Sigmoid colon (tissue), 7 donors: ENCODE data around the gene AGXT2. TPM values are rescaled to one million over a fixed set of nuclear protein-coding genes. Genes with fewer than 3 reads are reported as not detected.

Experiments used
- DNase-seq: peaks from one replicate; pipeline ENCODE4 v3.0.0-alpha.2; 2019
- H3K27ac ChIP-seq, 4 donors: fragments of 200-600 bp; sonication (generic); one replicate each; pipeline ENCODE4 v1.5.1; 2016 to 2019; ENCODE audit warnings: mild to moderate bottlenecking in 1 of 4
- H3K27me3 ChIP-seq, 3 donors: fragments of 200-600 bp; sonication (generic); one replicate each; pipeline ENCODE4 v1.5.1; 2019; ENCODE audit warnings: mild to moderate bottlenecking in 1 of 3
- H3K36me3 ChIP-seq, 4 donors: fragments of 200-600 bp; sonication (generic); one replicate each; pipeline ENCODE4 v1.5.1; 2016 to 2019
- H3K4me1 ChIP-seq, 4 donors: fragments of 200-600 bp; sonication (generic); one replicate each; pipeline ENCODE4 v1.5.1; 2017 to 2019
- H3K4me3 ChIP-seq, 4 donors: fragments of 200-600 bp; sonication (generic); one replicate each; pipeline ENCODE4 v1.5.1; 2017 to 2019; ENCODE audit warnings: mild to moderate bottlenecking in 2 of 4, moderate library complexity in 1 of 4
- H3K9me3 ChIP-seq, 4 donors: fragments of 200-600 bp in 3 of 4; sonication (generic) in 3 of 4; one replicate each; pipeline versions ENCODE4 v1.5.1 to v1.6.1; 2013 to 2019
- EP300 ChIP-seq, 4 donors: sonication (generic); formaldehyde crosslinking; IDR thresholded peaks; one replicate each; pipeline ENCODE4 v1.6.1; 2017; ENCODE audit warnings: antibody characterized with exemption in 4 of 4
- POLR2A ChIP-seq, 2 donors: fragments of 450-650 bp; IDR thresholded peaks; one replicate each; pipeline ENCODE4 v1.6.1; 2016; ENCODE audit warnings: antibody characterized with exemption in 2 of 2, mild to moderate bottlenecking in 2 of 2, moderate library complexity in 2 of 2
- POLR2AphosphoS5 ChIP-seq, 4 donors: sonication (generic); formaldehyde crosslinking; IDR thresholded peaks; one replicate each; pipeline ENCODE4 v1.6.1; 2017; ENCODE audit warnings: antibody characterized with exemption in 4 of 4
- WGBS, 2 donors: extraction: QIAGEN DNeasy Blood & Tissue Kit; methylation state at CpG; one replicate each; pipeline ENCODE4 v1.1.7; 2013; 5-methylcytosine and 5-hydroxymethylcytosine counted together
- intact Hi-C: fragments of 100-400 bp; cut with DNase I; formaldehyde crosslinking; loops from one replicate; pipeline ENCODE4 v1.15.1; 2023
- polyA plus RNA-seq, 3 donors: library from polyadenylated mRNA; stranded (reverse); fragments of 200-250 nt; gene quantifications; one replicate each; pipeline ENCODE4 v1.2.3, GENCODE V29; 2013
- total RNA-seq, 4 donors: library from RNA; depleted of rRNA; stranded (reverse); fragments of >200 nt; gene quantifications; one replicate each; pipeline ENCODE4 v1.1.0, GENCODE V29; 2016
- TF ChIP-seq, protein P1 (sequence below), 4 experiments: fragments of 450-650 bp in 3 of 4; fragments of 200-600 bp in 1 of 4; IDR thresholded peaks; one replicate each; pipeline ENCODE4 v1.5.1; 2016 to 2019; ENCODE audit warnings: antibody characterized with exemption in 4 of 4, mild to moderate bottlenecking in 3 of 4, moderate library complexity in 2 of 4
- donor health status: healthy with polysubstance abuse.
- donor health status: Bipolar disorder and iron deficiency.
- donor health status: healthy.

The AGXT2 gene
- total and polyA plus RNA-seq, 7 donors: not detected

- no peaks in the 10 kb centered on the region for H3K27me3 ChIP-seq
- H3K9me3 ChIP-seq: no peaks in the 10 kb centered on the region
- no peak for DNase-seq
- intact Hi-C loops: no loop called here
- no peak overlapping the region for H3K4me3 ChIP-seq
- WGBS, 2 donors: 88 to 90% methylated on average over 2 of the region's 2 CpGs
- peaks cover 0 to 4% (median 1%) of the 10 kb centered on the region in 4 donors for H3K4me1 ChIP-seq
- H3K27ac ChIP-seq: no peak overlapping the region
- TF ChIP-seq POLR2AphosphoS5 (IDR thresholded peaks at IDR 0.05) (no peak), EP300 (IDR thresholded peaks at IDR 0.05) (no peak), POLR2A (IDR thresholded peaks at IDR 0.05) (no peak)
- TF ChIP-seq, protein P1, sequence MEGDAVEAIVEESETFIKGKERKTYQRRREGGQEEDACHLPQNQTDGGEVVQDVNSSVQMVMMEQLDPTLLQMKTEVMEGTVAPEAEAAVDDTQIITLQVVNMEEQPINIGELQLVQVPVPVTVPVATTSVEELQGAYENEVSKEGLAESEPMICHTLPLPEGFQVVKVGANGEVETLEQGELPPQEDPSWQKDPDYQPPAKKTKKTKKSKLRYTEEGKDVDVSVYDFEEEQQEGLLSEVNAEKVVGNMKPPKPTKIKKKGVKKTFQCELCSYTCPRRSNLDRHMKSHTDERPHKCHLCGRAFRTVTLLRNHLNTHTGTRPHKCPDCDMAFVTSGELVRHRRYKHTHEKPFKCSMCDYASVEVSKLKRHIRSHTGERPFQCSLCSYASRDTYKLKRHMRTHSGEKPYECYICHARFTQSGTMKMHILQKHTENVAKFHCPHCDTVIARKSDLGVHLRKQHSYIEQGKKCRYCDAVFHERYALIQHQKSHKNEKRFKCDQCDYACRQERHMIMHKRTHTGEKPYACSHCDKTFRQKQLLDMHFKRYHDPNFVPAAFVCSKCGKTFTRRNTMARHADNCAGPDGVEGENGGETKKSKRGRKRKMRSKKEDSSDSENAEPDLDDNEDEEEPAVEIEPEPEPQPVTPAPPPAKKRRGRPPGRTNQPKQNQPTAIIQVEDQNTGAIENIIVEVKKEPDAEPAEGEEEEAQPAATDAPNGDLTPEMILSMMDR (IDR thresholded peaks at IDR 0.05): no peak
- H3K36me3 ChIP-seq: no peaks in the 10 kb centered on the region
These were observed 20.2 kb upstream of the AGXT2 start for GRCh38 chr5:35067985-35068384.

- H3K36me3 ChIP-seq: no peaks in the 10 kb centered on the region
- H3K27me3 ChIP-seq: no peaks in the 10 kb centered on the region
- no peaks in the 10 kb centered on the region for H3K9me3 ChIP-seq
- TF ChIP-seq POLR2A (IDR thresholded peaks at IDR 0.05): no peak
- TF ChIP-seq POLR2AphosphoS5 (IDR thresholded peaks at IDR 0.05): no peak
- TF ChIP-seq, protein P1 (IDR thresholded peaks at IDR 0.05): no peak
- TF ChIP-seq EP300 (IDR thresholded peaks at IDR 0.05): no peak
- H3K27ac ChIP-seq: no peak overlapping the region
- no peak overlapping the region for H3K4me3 ChIP-seq
- WGBS, 2 donors: 88 to 91% methylated on average over 5 of the region's 5 CpGs
- intact Hi-C loops: no loop called here
- no peak for DNase-seq
- H3K4me1 ChIP-seq: peaks cover 0 to 18% (median 1%) of the 10 kb centered on the region in 4 donors
These were observed 18.6 kb upstream of the AGXT2 start for GRCh38 chr5:35066260-35066795.

- peak overlapping the region in 1 of 4 donors; percentile 18 for H3K27ac ChIP-seq
- WGBS, 2 donors: 80 to 83% methylated on average over 4 of the region's 4 CpGs
- TF ChIP-seq EP300 (IDR thresholded peaks at IDR 0.05) (no peak), POLR2AphosphoS5 (IDR thresholded peaks at IDR 0.05) (no peak), POLR2A (IDR thresholded peaks at IDR 0.05) (no peak)
- TF ChIP-seq, protein P1 (IDR thresholded peaks at IDR 0.05): no peak
- intact Hi-C loops: no loop called here
- no peaks in the 10 kb centered on the region for H3K9me3 ChIP-seq
- H3K4me1 ChIP-seq: peaks cover 0 to 22% (median 1%) of the 10 kb centered on the region in 4 donors
- no peak overlapping the region for H3K4me3 ChIP-seq
- DNase-seq: no peak
- no peaks in the 10 kb centered on the region for H3K36me3 ChIP-seq
- no peaks in the 10 kb centered on the region for H3K27me3 ChIP-seq
These were observed 15.7 kb upstream of the AGXT2 start for GRCh38 chr5:35063414-35063813.

DNA sequence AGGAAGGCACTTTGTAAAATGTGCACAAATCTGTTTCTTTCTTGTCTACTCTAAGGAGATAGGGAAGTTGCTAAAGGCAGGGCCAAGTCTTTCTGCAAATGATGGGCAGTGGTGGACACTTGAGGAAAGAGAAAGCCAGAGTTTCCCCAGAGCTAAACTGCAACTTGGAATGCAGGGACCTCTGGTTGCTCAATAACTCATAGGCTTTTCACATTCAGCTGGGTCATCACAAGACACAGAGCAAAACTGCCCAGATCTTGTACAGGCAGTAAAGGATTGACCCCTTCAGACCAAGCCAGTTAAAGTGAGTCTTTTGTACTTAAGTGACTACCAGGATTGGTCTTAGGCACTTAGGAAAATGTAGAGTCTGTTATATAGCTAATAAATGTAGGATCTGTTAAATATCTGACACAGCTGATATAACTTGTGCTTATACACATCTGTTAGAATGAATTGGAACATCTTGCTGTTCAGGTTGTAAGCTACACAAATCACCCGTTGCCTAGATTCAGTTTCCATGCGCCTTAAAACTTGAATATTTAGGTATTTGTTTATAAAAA, 13.5 kb upstream of the AGXT2 start:
- peak; percentile 70 for DNase-seq
- peaks cover 0 to 22% (median 1%) of the 10 kb centered on the region in 4 donors for H3K4me1 ChIP-seq
- H3K27me3 ChIP-seq: no peaks in the 10 kb centered on the region
- H3K27ac ChIP-seq: peak overlapping the region in 2 of 4 donors; percentile 16 to 35
- intact Hi-C loops: no loop called here
- no peak overlapping the region for H3K4me3 ChIP-seq
- WGBS, 2 donors: 83 to 89% methylated on average over 2 of the region's 2 CpGs
- H3K36me3 ChIP-seq: no peaks in the 10 kb centered on the region
- no peaks in the 10 kb centered on the region for H3K9me3 ChIP-seq
- peak in 2 of 4 donors; percentile 11 to 35 for TF ChIP-seq POLR2AphosphoS5 (IDR thresholded peaks at IDR 0.05)
- TF ChIP-seq POLR2A (IDR thresholded peaks at IDR 0.05): no peak

- intact Hi-C loops: no loop called here
- no peak overlapping the region for H3K4me3 ChIP-seq
- no peak for TF ChIP-seq EP300 (IDR thresholded peaks at IDR 0.05)
- no peak for TF ChIP-seq POLR2A (IDR thresholded peaks at IDR 0.05)
- TF ChIP-seq POLR2AphosphoS5 (IDR thresholded peaks at IDR 0.05): no peak
- TF ChIP-seq, protein P1 (IDR thresholded peaks at IDR 0.05): no peak
- 90 to 92% methylated on average over 2 of the region's 2 CpGs for WGBS, 2 donors
- DNase-seq: no peak
- H3K9me3 ChIP-seq: no peaks in the 10 kb centered on the region
- H3K36me3 ChIP-seq: no peaks in the 10 kb centered on the region
- H3K27ac ChIP-seq: no peak overlapping the region
- peaks cover 0 to 22% (median 1%) of the 10 kb centered on the region in 4 donors for H3K4me1 ChIP-seq
- H3K27me3 ChIP-seq: no peaks in the 10 kb centered on the region
These were observed 12.5 kb upstream of the AGXT2 start for GRCh38 chr5:35060236-35060635.
